H54 (cell line): ENCODE measurements around the gene CNPY2.
A peak's percentile ranks its signal among the peaks of the same experiment; 100 is the strongest.
"Not testable (repeated sequence)": the region's sequence is repeated elsewhere in the genome, so short reads cannot be mapped to it uniquely, and the experiment has no call there.

Source experiments
- DNase-seq: peaks from one replicate; pipeline ENCODE4 v3.0.0; 2011; ENCODE audit warnings: low spot score, mixed read lengths; ENCODE audit not compliant: insufficient read length
- FAIRE-seq: peaks from 3 replicates; lab custom pipeline; 2011; peaks lifted over from hg19 to GRCh38; lab: Jason Lieb, UNC
- POLR2A ChIP-seq: IDR thresholded peaks from 2 replicates; pipeline ENCODE4 v1.6.1; 2011; ENCODE audit warnings: low read depth, mild to moderate bottlenecking, low read length

CNPY2 gene

DNA sequence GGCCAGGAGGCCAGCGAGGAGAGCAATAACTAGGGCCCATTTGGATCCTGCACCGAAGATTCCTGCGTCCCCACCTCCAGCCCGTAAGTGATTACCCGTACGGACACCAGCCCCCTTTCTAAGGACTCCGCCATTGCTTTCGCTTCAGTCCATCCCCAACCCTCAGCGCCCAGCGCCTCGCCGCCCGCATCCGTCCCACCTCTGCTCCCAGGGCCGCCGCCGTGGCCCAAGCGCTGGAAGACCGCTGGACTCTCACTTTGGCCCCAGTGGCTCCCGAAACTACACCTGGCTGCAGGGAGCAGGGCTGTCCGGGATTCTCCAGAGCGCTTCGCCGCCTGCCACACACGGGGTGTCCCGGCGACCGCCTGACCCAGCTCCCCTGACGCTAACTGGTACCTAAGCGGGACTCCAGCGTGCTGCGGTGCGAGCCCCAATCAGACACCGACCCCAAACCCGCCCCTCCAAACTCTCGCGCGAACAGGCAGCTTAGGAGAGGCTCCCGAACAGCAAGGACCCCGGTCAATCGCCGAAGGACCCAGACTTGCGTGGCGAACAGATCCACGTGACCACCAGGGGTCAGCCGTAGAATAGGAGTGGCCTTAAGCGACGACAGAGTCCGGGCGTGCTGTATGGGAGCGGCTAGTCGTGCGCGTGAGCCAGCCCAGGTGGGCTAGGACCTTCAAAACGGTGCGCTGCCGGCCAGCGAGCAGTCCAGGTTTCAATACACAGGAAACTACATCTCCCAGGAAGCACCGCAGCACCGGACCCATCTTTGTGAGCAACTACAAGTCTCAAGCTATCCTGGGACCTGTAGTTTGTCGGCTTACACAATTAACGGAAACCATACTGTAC lies at the start of gene CNPY2:
CNPY2 (minus strand) TSS at position 367 of the 852 bp plus-strand sequence. CDS start 771 bp downstream, outside the sequence.
- DNase-seq (peak; percentile 93), FAIRE-seq (peak; percentile 78)

DNA sequence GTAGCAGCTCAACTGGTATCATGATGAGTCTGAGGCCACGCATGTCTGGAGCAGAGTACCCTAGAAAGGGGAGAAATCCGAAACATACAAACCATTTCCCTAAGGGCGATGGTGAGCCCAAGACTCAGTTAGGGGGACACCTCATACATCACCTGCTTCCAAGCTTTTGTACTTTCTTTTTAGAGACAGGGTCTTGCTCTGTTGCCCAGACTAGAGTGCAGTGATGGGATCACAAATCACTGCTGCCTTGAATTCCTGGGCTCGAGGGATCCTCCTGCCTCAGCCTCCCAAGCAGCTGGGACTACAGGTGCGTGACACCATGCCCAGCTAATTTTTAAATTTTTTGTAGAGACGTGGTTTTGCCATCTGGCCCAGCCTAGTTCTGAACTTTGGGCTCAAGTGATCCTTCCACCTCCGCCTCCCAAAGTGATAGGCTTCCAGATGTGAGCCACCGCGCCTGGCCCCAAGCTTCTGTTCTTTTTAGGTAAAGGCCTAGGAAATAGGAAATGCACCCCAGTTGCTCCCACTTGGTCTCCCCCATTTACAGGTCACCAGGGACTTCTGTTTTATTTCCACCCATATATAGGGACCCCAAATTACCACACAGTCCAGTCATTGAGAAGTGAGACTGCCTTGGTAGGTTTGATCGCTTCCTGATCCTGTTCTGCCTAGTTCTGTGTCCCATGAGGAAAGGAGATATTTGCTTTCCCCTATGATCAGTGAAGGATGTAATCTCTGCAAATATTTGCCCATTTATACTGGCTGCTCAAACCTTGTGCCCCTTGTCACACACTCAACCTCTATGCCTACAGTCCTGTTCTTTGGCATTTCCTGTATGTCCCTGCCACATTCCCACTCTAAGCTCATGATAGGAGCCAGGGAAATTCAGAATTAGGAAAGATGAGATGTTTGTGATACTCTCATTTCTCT lies 46.6 kb upstream of the CNPY2 start, which contains the start of gene APOF:
APOF (minus strand) TSS at position 728 of the 930 bp plus-strand sequence; CDS start at position 616, 112 bp downstream.
- FAIRE-seq = no peak
- no peak for TF ChIP-seq POLR2A
- DNase-seq = no peak

More for the DNA sequence above, at the start of gene CNPY2:
- TF ChIP-seq POLR2A = peak; percentile 77

DNA sequence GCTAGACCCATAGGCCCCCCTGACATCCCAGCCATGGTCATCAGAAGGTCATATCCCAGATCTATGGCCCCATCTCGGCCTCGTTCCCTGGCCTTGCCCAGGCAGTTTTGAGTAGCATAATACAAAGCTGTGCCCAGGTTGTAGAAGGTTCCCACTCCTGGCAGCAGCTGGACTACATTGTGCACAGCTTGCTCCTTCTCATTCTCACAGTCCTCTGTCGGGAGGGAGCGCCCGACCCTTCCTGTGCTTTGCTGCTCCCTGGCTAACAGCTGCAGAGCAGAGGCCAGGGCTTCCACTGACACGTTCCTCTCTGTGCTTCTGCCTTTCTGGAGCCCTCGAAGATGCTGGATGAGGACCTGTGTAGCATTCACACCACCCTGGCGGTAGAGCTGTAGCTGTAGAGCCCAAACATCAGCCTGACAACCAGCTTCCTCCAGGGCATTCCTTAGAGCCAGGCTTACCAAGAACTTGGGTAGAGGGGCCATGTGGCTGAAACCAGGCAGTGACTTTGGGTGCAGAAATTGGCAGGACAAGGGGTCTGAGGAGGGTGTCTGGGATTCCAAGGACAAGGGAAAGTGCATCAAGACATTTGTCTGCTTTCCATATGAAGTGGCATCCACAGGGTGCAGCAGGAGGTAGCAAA lies 45.8 kb upstream of the CNPY2 start:
- no peak for FAIRE-seq
- TF ChIP-seq POLR2A = no peak
- DNase-seq = no peak

DNA sequence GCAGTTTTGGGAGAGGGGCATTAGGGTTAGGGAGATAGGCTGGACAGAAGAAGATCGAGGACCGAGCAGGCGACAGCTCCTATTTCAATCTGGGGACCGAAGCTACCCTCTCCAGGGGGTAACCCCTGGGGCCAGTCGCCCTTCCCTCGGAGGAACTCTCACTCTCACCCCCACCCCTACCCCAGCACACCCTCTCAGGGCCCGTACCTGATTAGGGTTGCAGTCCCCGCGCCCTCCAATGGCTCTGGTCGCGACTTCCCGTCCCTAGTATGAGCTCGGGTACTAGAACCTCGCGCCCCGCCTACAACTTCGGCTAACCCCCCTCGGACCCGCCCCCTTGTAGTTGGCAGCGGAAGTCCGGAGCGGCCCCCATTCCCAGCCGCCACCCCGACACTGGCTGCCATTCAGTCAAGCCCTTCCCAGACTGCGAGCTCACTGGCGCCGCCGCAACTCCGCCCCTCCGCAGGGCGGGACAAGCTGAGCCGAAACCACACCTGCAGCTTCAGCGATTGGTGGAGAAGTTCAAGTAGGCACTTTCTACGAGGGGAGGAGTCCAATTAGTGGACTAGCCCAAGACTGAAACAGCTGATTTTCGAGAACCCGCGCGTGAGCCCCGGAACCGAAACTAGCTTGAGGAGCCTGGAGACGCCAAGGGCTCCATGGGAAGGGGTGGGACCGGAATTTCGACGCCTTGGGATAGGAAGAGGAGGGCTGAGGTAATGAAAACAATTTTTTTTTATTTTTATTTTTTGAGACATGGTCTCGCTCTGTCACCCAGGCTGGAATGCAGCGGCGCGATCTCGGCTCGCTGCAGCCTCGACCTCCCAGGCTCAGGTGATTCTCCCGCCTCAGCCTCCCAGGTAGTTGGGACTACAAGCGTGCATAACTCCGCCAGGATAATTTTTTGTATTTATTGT lies 44.3 kb upstream of the CNPY2 start, which contains the start of gene STAT2:
STAT2 (minus strand) TSS at position 257 of the 917 bp plus-strand sequence. CDS start 3,536 bp downstream, outside the sequence.
- peak; percentile 76 for TF ChIP-seq POLR2A
- peak; percentile 93 for DNase-seq

DNA sequence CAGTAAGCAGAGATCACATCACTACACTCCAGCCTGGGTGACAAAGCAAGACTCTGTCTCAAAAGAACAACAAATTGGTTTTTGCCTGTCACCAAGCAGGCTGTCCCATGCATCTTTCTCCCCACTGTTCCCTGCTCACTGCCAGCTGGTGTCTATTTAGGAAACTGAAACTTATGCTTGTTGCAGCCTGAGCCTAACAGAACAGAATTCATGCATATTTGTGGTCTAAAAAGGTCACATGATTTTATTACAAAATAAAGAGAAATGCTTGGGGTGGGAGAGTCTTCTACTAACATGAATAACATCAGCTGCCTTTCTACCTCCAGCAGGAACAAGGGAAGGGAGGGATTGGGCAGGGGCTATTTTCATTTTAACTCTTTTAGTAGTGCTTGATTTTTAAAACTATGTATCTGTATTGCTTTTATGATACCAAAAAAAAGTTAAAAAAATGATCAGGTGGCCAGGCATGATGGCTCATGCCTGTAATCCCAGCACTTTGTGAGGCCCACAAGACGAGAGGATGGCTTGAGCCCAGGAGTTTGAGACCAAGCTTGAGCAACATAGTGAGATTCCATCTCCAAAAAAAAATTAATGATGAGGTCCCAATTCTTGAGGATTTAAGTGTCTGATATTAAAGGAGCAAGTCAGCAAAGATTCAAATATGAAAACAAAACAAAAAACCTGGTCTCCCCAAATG lies 43.2 kb upstream of the CNPY2 start:
- DNase-seq (no peak), FAIRE-seq (no peak)
- TF ChIP-seq POLR2A = no peak

More for the DNA sequence above, 44.3 kb upstream of the CNPY2 start, which contains the start of gene STAT2:
- FAIRE-seq = peak; percentile 78

DNA sequence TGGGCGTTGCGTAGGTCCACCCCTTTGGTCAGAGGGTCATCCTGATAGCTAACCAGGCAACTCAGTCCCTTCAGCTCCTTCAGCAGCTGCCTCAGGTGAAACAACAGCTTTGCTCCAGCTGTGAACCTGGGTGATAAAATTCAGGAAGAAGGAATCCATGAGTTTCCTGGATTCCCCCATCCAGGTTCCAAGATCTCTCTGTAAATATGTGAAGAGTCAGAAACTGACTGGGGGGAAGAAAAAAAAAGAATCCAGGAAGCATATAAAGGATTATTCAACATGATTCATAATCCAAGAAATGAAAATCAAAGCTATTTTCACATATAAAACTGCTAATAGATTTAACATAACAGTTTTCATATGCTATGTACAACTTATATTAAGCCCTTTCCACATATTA lies 35.5 kb upstream of the CNPY2 start:
- FAIRE-seq (no peak), DNase-seq (no peak)
- TF ChIP-seq POLR2A = no peak

DNA sequence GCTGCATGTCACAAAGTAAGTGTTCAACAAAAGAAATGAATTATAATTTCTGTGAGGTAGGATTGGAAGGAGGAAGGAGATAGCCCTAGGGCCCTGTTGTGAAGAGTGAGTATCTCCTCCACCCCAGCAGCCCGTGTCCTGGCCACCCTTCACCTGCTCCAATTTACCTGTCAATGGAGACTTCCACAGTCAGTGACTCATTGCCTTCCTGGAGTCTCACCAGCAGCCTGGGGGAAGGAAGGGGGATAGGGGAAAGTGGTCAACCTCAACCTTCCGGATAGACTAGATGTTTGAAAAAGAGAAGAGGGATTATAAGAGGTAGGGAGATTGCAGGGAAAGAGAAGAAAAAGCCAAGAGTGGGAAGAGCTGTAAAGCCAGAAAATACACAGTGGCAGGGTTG lies 34.9 kb upstream of the CNPY2 start:
- TF ChIP-seq POLR2A = no peak
- FAIRE-seq (no peak), DNase-seq (no peak)

DNA sequence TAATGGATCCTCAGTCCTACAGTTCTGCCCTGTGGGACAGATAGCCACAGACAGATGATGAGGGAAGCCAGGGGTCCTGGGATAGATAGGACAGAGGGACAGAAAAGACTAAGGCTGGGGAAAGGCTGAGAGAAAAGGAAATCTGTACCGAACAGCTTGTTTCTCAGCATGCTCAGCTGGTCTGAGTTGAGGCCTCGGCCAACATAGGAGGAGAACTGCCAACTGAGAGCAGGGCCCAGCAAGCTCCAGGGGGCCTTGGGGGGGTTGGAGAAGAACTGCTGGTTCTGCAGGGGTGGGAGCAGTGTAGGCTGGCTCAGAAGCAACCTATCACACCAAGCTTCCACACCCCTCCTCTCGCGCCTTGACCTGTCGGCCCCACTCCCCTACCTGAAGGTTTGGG lies 33.0 kb upstream of the CNPY2 start:
- DNase-seq = no peak
- FAIRE-seq = no peak
- TF ChIP-seq POLR2A = no peak

DNA sequence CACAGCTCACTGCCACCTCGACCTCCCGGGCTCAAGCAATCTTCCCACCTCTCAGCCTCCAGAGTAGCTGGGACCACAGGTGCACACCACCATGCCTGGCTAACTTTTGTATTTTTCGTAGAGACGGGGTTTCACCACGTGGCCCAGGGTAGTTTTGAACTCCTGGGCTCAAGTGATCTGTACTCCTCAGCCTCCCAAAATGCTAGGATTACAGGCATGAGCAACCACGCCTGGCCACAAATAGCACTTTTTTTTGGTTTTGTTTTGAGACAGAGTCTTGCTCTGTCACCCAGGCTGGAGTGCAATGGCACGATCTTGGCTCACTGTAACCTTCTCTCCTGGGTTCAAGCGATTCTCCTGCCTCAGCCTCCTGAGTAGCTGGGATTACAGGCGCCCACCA lies 31.5 kb upstream of the CNPY2 start:
- FAIRE-seq, DNase-seq: not testable (repeated sequence)

DNA sequence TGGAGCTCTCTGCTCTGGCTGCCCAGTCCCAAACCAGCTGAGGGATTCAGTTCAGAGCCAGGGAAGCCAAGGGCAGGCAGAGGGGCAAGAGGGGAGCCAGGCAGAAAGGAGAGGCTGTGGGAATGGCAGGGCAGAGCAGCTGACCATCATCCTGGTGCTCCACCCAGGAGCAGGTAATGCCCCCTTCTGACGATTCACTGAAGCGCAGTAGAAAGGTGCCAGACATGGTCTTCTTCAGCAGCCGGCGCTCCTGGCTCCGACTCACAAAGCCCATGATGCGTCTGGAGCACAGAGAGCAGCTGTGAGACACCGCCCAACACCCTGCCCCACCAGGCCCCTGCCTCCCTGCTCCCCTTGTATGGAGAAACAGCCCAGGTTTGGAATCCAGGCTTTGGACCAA lies 30.9 kb upstream of the CNPY2 start:
- TF ChIP-seq POLR2A = no peak
- FAIRE-seq (no peak), DNase-seq (no peak)

DNA sequence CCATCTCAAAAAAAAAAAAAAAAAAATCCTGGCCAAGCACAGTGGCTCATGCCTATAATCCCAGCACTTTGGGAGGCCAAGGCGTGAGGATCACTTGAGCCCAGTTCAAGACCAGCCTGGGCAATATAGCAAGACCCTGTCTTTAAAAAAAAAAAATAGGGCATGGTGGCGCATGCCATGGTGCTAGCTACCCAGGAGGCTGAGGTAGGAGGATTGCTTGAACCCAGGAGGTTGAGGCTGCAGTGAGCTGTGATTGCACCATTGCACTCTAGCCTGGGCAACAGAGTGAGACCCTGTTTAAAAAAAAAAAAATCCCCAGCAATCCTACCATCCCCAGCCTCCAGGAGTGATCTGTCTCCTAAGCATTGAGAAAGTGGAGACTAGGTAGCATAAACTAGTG lies 26.5 kb upstream of the CNPY2 start:
- not testable (repeated sequence) for DNase-seq, FAIRE-seq

DNA sequence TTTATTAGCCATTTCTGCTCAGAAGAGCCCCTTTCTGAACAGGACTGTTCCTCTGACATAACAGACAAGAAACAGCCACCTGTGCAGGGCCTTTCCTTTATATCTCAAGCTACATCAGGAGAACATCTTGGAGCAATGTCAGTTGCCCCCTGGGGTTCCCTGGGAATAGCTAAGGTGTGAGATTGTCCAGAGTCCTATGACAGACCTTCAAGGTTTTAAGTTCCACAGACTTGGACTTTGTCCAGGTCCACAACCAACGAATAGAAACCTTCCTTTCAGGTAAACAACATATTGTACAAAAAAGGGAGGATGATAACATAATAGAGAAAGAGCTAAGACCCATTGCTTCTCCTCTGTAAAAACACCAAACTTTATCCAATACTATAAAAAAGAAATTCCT lies 25.8 kb upstream of the CNPY2 start:
- no peak for TF ChIP-seq POLR2A
- no peak for DNase-seq
- FAIRE-seq = no peak
